RWPE2 (cell line): ENCODE results near the gene NAT14.

Experiments
- ATAC-seq: fragments of 200-7000 bp; cut with Tn5 transposase; 3 replicates; pipeline ENCODE4 v1.9.1; 2021; ENCODE audit warnings: low read depth
- DNase-seq: peaks from one replicate; pipeline ENCODE4 v3.0.0-alpha.2; 2020; ENCODE audit warnings: low spot score
- H3K27ac ChIP-seq: fragments of 450-650 bp; 2 replicates; pipeline ENCODE4 v1.5.1; 2017; ENCODE audit warnings: mild to moderate bottlenecking; ENCODE audit not compliant: poor library complexity, severe bottlenecking
- H3K27me3 ChIP-seq: fragments of 250-450 bp; sonication (Bioruptor Pico); 2 replicates; pipeline ENCODE4 v1.5.1; 2021; ENCODE audit warnings: mild to moderate bottlenecking, moderate library complexity; ENCODE audit not compliant: insufficient read depth, poor library complexity, severe bottlenecking
- H3K36me3 ChIP-seq: fragments of 250-450 bp; sonication (Bioruptor Pico); 2 replicates; pipeline ENCODE4 v1.5.1; 2020; ENCODE audit warnings: low read depth, mild to moderate bottlenecking, moderate library complexity
- H3K4me1 ChIP-seq: fragments of 250-450 bp; sonication (Bioruptor Pico); 2 replicates; pipeline ENCODE4 v1.5.1; 2021; ENCODE audit warnings: mild to moderate bottlenecking, moderate library complexity; ENCODE audit not compliant: insufficient read depth, poor library complexity, severe bottlenecking
- H3K4me3 ChIP-seq: fragments of 250-450 bp; sonication (Bioruptor Pico); 2 replicates; pipeline ENCODE4 v1.5.1; 2021; ENCODE audit warnings: mild to moderate bottlenecking, moderate library complexity; ENCODE audit not compliant: severe bottlenecking
- H3K9me3 ChIP-seq: fragments of 250-450 bp; sonication (Bioruptor Pico); 2 replicates; pipeline ENCODE4 v1.5.1; 2021; ENCODE audit warnings: mild to moderate bottlenecking, moderate library complexity; ENCODE audit not compliant: severe bottlenecking
- TF ChIP-seq, protein P1 (sequence below): fragments of 450-650 bp; IDR thresholded peaks from one replicate; pipeline ENCODE4 v1.5.1; 2017; ENCODE audit warnings: mild to moderate bottlenecking, moderate library complexity; ENCODE audit not compliant: poor library complexity, severe bottlenecking

Gene NAT14

GRCh38 chr19:55526216-55527196 is 41.5 kb downstream of the NAT14 start:
- Histone ChIP-seq H3K4me3 (no peak overlapping the region), H3K9me3 (no peaks in the 10 kb centered on the region), H3K27ac (no peak overlapping the region), H3K27me3 (no peaks in the 10 kb centered on the region), H3K4me1 (no peaks in the 10 kb centered on the region), H3K36me3 (no peaks in the 10 kb centered on the region)
- DNase-seq (no peak), ATAC-seq (peak; percentile 79)
- TF ChIP-seq, protein P1, sequence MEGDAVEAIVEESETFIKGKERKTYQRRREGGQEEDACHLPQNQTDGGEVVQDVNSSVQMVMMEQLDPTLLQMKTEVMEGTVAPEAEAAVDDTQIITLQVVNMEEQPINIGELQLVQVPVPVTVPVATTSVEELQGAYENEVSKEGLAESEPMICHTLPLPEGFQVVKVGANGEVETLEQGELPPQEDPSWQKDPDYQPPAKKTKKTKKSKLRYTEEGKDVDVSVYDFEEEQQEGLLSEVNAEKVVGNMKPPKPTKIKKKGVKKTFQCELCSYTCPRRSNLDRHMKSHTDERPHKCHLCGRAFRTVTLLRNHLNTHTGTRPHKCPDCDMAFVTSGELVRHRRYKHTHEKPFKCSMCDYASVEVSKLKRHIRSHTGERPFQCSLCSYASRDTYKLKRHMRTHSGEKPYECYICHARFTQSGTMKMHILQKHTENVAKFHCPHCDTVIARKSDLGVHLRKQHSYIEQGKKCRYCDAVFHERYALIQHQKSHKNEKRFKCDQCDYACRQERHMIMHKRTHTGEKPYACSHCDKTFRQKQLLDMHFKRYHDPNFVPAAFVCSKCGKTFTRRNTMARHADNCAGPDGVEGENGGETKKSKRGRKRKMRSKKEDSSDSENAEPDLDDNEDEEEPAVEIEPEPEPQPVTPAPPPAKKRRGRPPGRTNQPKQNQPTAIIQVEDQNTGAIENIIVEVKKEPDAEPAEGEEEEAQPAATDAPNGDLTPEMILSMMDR: no peak

GRCh38 chr19:55527197-55528029 is 42.4 kb downstream of the NAT14 start:
- TF ChIP-seq, protein P1: no peak
- Histone ChIP-seq H3K9me3 (no peaks in the 10 kb centered on the region), H3K4me3 (no peak overlapping the region), H3K4me1 (no peaks in the 10 kb centered on the region), H3K27me3 (no peaks in the 10 kb centered on the region), H3K27ac (no peak overlapping the region), H3K36me3 (no peaks in the 10 kb centered on the region)
- no peak for ATAC-seq
- no peak for DNase-seq

- Histone ChIP-seq H3K27me3 (no peaks in the 10 kb centered on the region), H3K9me3 (no peaks in the 10 kb centered on the region), H3K4me3 (no peak overlapping the region), H3K4me1 (no peaks in the 10 kb centered on the region), H3K36me3 (no peaks in the 10 kb centered on the region), H3K27ac (no peak overlapping the region)
- TF ChIP-seq, protein P1: no peak
- DNase-seq: no peak
- ATAC-seq: no peak
These were observed 43.2 kb downstream of the NAT14 start for GRCh38 chr19:55528030-55528803.

DNA sequence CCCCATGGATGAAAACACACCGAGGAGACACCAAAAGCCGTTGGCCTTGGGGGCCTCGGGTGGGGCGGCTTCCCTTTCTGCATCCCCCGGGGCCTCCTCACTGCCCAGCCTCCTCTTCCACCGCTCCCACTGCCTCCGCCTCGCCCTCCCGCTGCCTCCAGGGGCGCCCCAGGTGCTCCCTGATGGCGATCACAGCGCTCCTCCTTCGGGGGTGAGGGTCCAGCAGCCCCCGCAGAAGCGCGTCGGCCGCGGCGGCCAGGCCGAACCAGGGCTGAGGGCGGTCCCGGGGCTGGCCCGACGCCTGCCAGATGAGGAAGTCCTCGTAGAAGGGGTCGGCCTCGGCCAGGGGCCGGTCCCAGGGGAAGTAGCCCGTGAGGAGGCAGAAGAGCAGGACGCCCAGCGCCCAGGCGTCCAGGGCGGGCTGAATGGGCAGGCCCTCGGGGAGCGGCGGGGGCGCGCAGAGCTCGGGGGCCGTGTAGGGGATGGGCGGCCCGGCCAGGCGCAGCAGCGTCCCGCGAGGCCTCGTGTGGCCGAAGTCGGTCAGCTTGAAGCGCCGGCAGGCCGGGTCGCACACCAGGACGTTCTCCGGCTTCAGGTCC is 44.7 kb downstream of the NAT14 start:
- TF ChIP-seq, protein P1: no peak
- Histone ChIP-seq H3K9me3 (no peaks in the 10 kb centered on the region), H3K4me1 (no peaks in the 10 kb centered on the region), H3K4me3 (no peak overlapping the region), H3K27ac (no peak overlapping the region), H3K27me3 (no peaks in the 10 kb centered on the region), H3K36me3 (no peaks in the 10 kb centered on the region)
- ATAC-seq: no peak
- DNase-seq: no peak
